Heart left ventricle (tissue), 16 donors: ENCODE measurements around the gene LPP. TPM values are rescaled to one million over a fixed set of nuclear protein-coding genes. Genes with fewer than 3 reads are reported as not detected.

Experiments used
- ATAC-seq, 4 donors: fragments of 200-7000 bp; cut with Tn5 transposase; one replicate each; pipeline ENCODE4 v1.9.1; 2020 to 2022; ENCODE audit warnings: moderate library complexity in 4 of 4, mild to moderate bottlenecking in 3 of 4, moderate number of reproducible peaks in 1 of 4
- DNase-seq, 5 donors: peaks; one replicate each; pipeline ENCODE4 v3.0.0-alpha.2; 2020
- H3K27ac ChIP-seq, 12 donors: fragments of 200-600 bp; sonication (generic) in 4 of 12; one replicate each; pipeline versions ENCODE4 v1.5.0 to v1.8.0; 2016 to 2022; ENCODE audit warnings: mild to moderate bottlenecking in 2 of 12
- H3K27me3 ChIP-seq, 9 donors: fragments of 200-600 bp; sonication (generic) in 2 of 9; one replicate each; pipeline versions ENCODE4 v1.5.1 to v1.8.0; 2016 to 2022; ENCODE audit warnings: mild to moderate bottlenecking in 3 of 9
- H3K36me3 ChIP-seq, 9 donors: fragments of 200-600 bp; sonication (generic) in 2 of 9; one replicate each; pipeline versions ENCODE4 v1.5.0 to v1.8.0; 2018 to 2022; ENCODE audit warnings: mild to moderate bottlenecking in 2 of 9
- H3K4me1 ChIP-seq, 12 donors: fragments of 200-600 bp; sonication (generic) in 4 of 12; one replicate each; pipeline versions ENCODE4 v1.5.0 to v1.8.0; 2016 to 2022; ENCODE audit warnings: mild to moderate bottlenecking in 3 of 12
- H3K4me3 ChIP-seq, 12 donors: fragments of 200-600 bp; sonication (generic) in 4 of 12; one replicate each; pipeline versions ENCODE4 v1.5.0 to v1.8.0; 2017 to 2022; ENCODE audit warnings: mild to moderate bottlenecking in 9 of 12, moderate library complexity in 4 of 12
- H3K9me3 ChIP-seq, 12 donors: fragments of 200-600 bp; sonication (generic) in 4 of 12; one replicate each; pipeline versions ENCODE4 v1.5.0 to v1.8.0; 2016 to 2022; ENCODE audit warnings: mild to moderate bottlenecking in 1 of 12
- CTCF ChIP-seq, 12 donors: fragments of 200-600 bp; sonication (generic) in 4 of 12; IDR thresholded peaks; one replicate each; pipeline versions ENCODE4 v1.5.0 to v1.8.0; 2018 to 2022; ENCODE audit warnings: antibody characterized with exemption in 12 of 12, mild to moderate bottlenecking in 5 of 12
- POLR2A ChIP-seq, 2 donors: fragments of 450-650 bp; IDR thresholded peaks; one replicate each; pipeline ENCODE4 v1.6.1; 2017; ENCODE audit warnings: antibody characterized with exemption in 2 of 2, mild to moderate bottlenecking in 2 of 2, moderate library complexity in 2 of 2
- WGBS, 4 donors: extraction: QIAGEN DNeasy Blood & Tissue Kit in 2 of 4; methylation state at CpG; one replicate each; pipeline versions ENCODE4 v1.1.5 to v1.1.7; 2013 to 2018; 5-methylcytosine and 5-hydroxymethylcytosine counted together
- intact Hi-C, 10 donors: fragments of 100-400 bp; cut with DNase I; formaldehyde crosslinking; loops; one replicate each; pipeline versions ENCODE4 v1.11.1 to v1.14.2; 2022
- polyA plus RNA-seq, 2 donors: library from polyadenylated mRNA; stranded (reverse); fragments of 200-250 nt; gene quantifications; one replicate each; pipeline ENCODE4 v1.2.3, GENCODE V29; 2013
- total RNA-seq, 9 donors: library from RNA; depleted of rRNA in 2 of 9; stranded (reverse); fragments of >200 nt in 2 of 9; fragmentation: NEBNext Ultra II Directional in 3 of 9; extraction: Animal tissue kit (Norgen Biotek cat#: 25700) in 3 of 9; gene quantifications; one replicate each; pipeline versions ENCODE4 v1.1.0 to v1.2.4, GENCODE V29; 2016 to 2023
- donor health status: ischemic (EF 13 %, LVEDD 7.1; RV severe dilation, severe dysfunction).
- donor health status: healthy with polysubstance abuse.
- donor health status: DM: no; HTN: yes; CAD: no.
- donor health status: DM: no; HTN: no; CAD: no.
- donor health status: ischemic (EF 25% LVEDD 6.9; RV normal size, moderate dysfunction).
- donor health status: ischemic (EF 25% LVEDD 5.7; RV mildly dilated, moderate dysfunction).
- donor health status: healthy.
- donor health status: DM: yes; HTN: yes; CAD: no.
- donor health status: ischemic (EF 35%, LVEDD 5.7; RV mildly dilated, moderate dysfunction).
- donor health status: nonischemic (EF 11% LVEDD 7.7; RV severe dilation, severe dysfunction).
- donor health status: DM: yes; HTN: yes; CAD: no.
- donor health status: PGD.
- donor health status: ischemic (EF 29% LVEDD 5.4; RV normal size, mild dysfunction).
- donor health status: nonischemic (EF 23%, LVEDD 6.1; RV moderate dilation, normal function).

The LPP gene
- total and polyA plus RNA-seq, 11 donors = 9.2 to 178 (median 100) TPM

GRCh38 chr3:188627652-188628051 lies 473.7 kb downstream of the LPP start:
- no peaks in the 10 kb centered on the region for H3K27me3 ChIP-seq
- intact Hi-C loops = no loop called here

GRCh38 chr3:188631291-188632010 lies 477.5 kb downstream of the LPP start:
- Histone ChIP-seq H3K27me3 (no peaks in the 10 kb centered on the region), H3K27ac (no peak overlapping the region), H3K4me1 (peaks cover 0 to 24% (median 6%) of the 10 kb centered on the region in 12 donors), H3K36me3 (no peaks in the 10 kb centered on the region), H3K9me3 (peaks cover 0 to 14% (median 0%) of the 10 kb centered on the region in 12 donors), H3K4me3 (no peak overlapping the region)
- ATAC-seq (no peak), DNase-seq (no peak)
- intact Hi-C loops = loop anchor here in 1 of 10 donors (5.0 kb wide), 1 partner anchor 36 kb away; no protein-coding TSS in a partner anchor
- 90 to 95% (median 93%) methylated on average over 5 of the region's 5 CpGs for WGBS, 4 donors
- TF ChIP-seq CTCF (IDR thresholded peaks at IDR 0.05) (no peak), POLR2A (IDR thresholded peaks at IDR 0.05) (no peak)

More at GRCh38 chr3:188627652-188628051, 473.7 kb downstream of the LPP start:
- ATAC-seq (no peak), DNase-seq (no peak)
- TF ChIP-seq CTCF (IDR thresholded peaks at IDR 0.05) = no peak
- TF ChIP-seq POLR2A (IDR thresholded peaks at IDR 0.05) = no peak
- Histone ChIP-seq H3K4me3 (no peak overlapping the region), H3K4me1 (peaks cover 0 to 21% (median 10%) of the 10 kb centered on the region in 12 donors), H3K27ac (no peak overlapping the region), H3K36me3 (no peaks in the 10 kb centered on the region), H3K9me3 (peaks cover 0 to 14% (median 0%) of the 10 kb centered on the region in 12 donors)

- Histone ChIP-seq H3K27ac (peak overlapping the region in 1 of 12 donors; percentile 3), H3K4me3 (no peak overlapping the region), H3K36me3 (no peaks in the 10 kb centered on the region), H3K4me1 (peaks cover 0 to 17% (median 5%) of the 10 kb centered on the region in 12 donors), H3K9me3 (peaks cover 0 to 14% (median 0%) of the 10 kb centered on the region in 12 donors), H3K27me3 (no peaks in the 10 kb centered on the region)
- intact Hi-C loops = loop anchor here in 1 of 10 donors (5.0 kb wide), 1 partner anchor 34 kb away; no protein-coding TSS in a partner anchor
- TF ChIP-seq POLR2A (IDR thresholded peaks at IDR 0.05) (no peak), CTCF (IDR thresholded peaks at IDR 0.05) (no peak)
- DNase-seq (no peak), ATAC-seq (no peak)
- WGBS, 4 donors = 82 to 89% (median 85%) methylated on average over 4 of the region's 4 CpGs
Measured at GRCh38 chr3:188633206-188633605, 479.2 kb downstream of the LPP start.

GRCh38 chr3:188634285-188634684 lies 480.3 kb downstream of the LPP start:
- peaks cover 0 to 14% (median 0%) of the 10 kb centered on the region in 12 donors for H3K9me3 ChIP-seq
- ATAC-seq (no peak), DNase-seq (no peak)
- no peaks in the 10 kb centered on the region for H3K27me3 ChIP-seq
- intact Hi-C loops = loop anchor here in 1 of 10 donors (5.0 kb wide), 1 partner anchor 33 kb away; no protein-coding TSS in a partner anchor
- H3K36me3 ChIP-seq = no peaks in the 10 kb centered on the region
- no peak overlapping the region for H3K4me3 ChIP-seq
- WGBS, 4 donors = 99 to 100% (median 99%) methylated on average over 8 of the region's 8 CpGs
- H3K27ac ChIP-seq = no peak overlapping the region
- peaks cover 0 to 17% (median 5%) of the 10 kb centered on the region in 12 donors for H3K4me1 ChIP-seq
- TF ChIP-seq CTCF (IDR thresholded peaks at IDR 0.05) (no peak), POLR2A (IDR thresholded peaks at IDR 0.05) (no peak)
